Esophagus squamous epithelium (tissue), 4 donors: Measurements from ENCODE around the gene R3HCC1L.

Experiments used
- POLR2A ChIP-seq, 4 donors: fragments of 450-650 bp; IDR thresholded peaks; one replicate each; pipeline ENCODE4 v1.6.1; 2017; ENCODE audit warnings: antibody characterized with exemption in 4 of 4, mild to moderate bottlenecking in 4 of 4, moderate library complexity in 3 of 4
- TF ChIP-seq, protein P1 (sequence below), 6 experiments: fragments of 450-650 bp in 4 of 6; fragments of 200-600 bp in 2 of 6; sonication (generic) in 2 of 6; IDR thresholded peaks; one replicate each; pipeline ENCODE4 v1.5.1; 2016 to 2019; ENCODE audit warnings: antibody characterized with exemption in 6 of 6, mild to moderate bottlenecking in 4 of 6, moderate library complexity in 4 of 6

DNA sequence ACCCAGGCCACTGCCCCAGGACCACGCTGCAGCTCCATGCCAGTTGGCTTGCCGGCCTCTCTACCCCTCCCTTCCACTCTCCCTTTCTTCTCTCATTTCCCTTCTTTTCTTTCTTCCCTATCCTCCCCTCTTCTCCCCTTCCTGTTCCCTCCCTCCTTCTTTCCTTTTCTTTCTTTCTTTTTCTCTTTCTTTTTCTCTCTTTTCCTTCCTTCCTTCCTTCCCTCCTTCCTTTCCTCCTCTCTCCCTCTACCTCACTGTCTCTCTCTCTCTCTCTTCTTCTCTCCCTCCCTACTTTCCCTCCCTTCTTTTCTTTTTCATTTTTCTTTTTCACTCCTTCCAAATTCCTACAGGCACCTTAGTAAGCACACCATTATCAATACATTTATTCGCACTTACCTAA is 30.3 kb upstream of the R3HCC1L start:
- TF ChIP-seq, protein P1, sequence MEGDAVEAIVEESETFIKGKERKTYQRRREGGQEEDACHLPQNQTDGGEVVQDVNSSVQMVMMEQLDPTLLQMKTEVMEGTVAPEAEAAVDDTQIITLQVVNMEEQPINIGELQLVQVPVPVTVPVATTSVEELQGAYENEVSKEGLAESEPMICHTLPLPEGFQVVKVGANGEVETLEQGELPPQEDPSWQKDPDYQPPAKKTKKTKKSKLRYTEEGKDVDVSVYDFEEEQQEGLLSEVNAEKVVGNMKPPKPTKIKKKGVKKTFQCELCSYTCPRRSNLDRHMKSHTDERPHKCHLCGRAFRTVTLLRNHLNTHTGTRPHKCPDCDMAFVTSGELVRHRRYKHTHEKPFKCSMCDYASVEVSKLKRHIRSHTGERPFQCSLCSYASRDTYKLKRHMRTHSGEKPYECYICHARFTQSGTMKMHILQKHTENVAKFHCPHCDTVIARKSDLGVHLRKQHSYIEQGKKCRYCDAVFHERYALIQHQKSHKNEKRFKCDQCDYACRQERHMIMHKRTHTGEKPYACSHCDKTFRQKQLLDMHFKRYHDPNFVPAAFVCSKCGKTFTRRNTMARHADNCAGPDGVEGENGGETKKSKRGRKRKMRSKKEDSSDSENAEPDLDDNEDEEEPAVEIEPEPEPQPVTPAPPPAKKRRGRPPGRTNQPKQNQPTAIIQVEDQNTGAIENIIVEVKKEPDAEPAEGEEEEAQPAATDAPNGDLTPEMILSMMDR (IDR thresholded peaks at IDR 0.05): no peak
- no peak for TF ChIP-seq POLR2A (IDR thresholded peaks at IDR 0.05)
